RPMI8226 (cell line): ENCODE results near the gene NAP1L4.

Source experiments
- DNase-seq: peaks from one replicate; pipeline ENCODE4 v3.0.0-alpha.2; 2015

The NAP1L4 gene

DNA sequence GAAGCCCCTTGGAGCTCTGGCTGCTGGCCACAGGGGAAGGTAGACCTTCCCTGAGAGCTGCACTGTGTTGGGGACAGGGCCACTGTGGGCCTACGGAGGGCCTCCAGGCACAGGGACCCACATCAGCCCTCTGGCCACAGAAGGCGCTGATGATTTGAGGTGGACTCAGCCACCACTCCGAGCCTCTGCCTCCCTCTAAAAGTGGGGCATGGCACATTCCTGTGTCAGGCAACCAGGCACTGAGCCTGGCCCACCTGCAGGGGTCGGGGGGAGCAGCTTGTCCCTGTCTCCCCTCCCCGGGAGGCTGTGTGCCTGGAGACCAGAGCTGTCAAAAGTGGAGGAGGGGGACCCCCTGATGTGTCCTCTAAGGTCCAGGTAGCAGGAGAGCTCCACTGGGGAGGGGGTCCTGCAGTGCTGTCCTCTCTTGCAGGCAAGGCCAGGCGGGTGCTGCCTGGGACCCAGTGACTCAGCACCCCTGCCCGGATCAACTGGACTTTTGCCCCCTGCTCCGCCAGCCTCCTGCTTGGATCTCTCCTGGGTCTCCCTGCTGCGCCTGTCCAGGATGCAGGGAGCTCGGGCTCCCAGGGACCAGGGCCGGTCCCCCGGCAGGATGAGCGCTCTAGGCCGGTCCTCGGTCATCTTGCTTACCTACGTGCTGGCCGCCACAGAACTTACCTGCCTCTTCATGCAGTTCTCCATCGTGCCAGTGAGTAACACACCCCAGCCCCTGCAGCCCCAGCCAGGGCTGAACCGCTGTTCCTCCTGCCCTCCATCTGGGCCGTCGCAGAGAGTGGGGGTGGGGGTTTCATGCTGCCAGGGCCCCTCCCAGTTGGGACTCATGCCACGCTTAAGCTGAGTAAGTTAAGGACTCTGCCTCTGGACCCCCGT is 89.1 kb downstream of the NAP1L4 start:
- DNase-seq, result no peak

DNA sequence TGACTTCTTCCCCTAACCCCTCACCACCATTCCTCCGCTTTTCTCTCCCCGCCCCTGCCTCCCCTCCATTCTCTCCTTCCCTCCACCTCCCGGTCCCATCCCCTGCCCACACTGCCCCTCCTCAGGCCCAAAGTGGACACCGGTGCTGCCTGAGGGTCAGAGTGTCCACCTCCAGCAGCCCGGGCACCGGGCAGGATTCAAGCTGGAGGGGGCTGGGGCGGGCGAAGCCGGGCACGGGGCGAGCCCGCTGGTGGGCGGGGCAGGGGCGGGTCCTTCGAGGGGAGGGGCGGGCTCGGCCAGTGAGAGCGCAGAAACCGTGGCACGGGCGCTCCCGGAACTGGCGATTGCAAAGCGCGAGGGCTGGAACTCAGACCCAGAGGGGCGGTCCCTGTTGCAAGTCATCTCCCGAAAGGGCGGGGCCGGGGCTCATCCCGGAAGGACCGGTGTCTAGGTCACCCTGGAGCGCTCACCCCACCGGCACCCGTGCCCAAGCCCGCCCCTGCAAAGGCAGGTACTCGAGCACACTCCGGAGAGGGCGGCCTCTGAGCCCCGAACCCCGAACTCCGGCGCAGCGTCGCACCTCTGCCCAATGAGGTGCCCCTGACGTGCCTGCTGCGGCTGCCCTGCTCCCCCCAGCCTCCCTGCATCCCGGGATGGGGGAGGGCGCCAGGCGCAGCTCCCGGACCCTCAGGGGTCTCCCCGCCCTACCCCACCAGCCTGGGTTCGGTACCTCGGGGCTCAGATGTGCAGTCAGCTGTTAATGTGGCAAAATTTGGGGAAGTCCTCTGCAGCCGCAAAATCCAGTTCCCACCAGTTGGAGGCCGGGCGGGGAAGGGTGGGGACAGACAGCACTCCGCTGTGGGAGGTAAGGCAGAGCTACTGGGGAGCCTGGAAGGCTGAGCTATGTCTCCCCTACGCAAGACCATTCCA is 90.0 kb downstream of the NAP1L4 start:
- peak; percentile 95 for DNase-seq

DNA sequence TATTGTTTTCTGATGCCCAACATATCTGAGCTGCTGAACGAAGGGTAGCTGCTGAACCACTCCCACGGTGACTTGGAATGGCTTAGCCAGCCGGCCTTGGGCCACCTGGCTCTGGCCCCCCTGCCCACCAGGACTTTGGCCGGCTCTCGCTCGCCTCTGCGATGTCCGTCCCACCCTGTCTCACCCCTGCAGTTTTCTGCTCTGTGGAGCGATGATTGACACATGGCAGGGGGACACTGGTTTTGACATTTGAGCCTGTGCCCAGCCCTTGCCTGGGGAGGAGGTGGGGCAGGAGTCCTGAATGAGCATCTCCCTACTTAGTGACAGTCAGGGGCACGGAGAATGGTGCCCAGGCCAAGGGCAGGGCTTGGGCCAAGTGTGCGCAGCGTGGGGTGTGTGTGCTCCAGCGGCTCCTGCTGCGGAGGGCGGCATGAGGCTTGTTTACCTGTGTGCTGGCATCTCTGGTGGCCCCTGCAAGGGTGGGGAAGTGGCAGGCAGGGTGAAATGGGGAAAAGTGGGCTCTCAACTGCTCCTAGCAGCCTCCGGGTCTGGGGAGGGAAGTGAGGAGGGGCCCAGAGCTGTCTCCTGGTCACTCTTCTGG is 90.8 kb downstream of the NAP1L4 start:
- no peak for DNase-seq

DNA sequence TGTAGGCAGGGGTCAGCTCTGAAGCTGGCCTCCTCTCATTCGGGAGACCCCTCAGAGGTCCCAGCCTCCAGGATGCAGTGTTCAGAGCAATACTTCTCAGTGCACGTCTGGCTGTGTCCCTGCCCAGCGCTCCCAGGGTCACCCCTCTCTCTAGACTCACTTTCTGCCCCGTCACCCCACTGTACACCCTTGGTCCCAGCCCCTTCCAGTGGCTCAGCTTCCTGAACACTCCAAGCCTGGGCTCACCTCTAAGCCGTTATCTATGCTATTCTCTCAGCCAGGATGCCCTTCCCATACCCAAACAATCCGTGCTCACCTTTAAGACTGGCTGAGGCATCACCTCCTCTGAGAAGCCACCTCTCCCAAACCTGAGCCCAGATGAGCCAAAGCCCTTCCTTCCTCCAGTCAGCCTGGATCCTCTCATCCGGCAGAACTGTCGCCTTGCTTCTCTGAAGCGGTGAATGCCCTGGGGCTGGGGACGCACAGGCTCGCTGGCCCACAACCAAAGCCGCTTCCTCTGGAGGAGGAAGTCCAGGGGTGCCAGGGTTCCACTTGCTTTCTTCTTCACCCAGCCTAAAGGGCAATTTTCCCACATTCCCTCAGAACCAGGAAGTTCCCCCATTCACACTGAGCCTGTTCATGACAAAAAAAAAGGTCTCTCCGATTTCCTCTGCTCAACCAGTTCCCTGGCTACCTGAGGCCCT is 92.9 kb downstream of the NAP1L4 start:
- DNase-seq, result no peak

DNA sequence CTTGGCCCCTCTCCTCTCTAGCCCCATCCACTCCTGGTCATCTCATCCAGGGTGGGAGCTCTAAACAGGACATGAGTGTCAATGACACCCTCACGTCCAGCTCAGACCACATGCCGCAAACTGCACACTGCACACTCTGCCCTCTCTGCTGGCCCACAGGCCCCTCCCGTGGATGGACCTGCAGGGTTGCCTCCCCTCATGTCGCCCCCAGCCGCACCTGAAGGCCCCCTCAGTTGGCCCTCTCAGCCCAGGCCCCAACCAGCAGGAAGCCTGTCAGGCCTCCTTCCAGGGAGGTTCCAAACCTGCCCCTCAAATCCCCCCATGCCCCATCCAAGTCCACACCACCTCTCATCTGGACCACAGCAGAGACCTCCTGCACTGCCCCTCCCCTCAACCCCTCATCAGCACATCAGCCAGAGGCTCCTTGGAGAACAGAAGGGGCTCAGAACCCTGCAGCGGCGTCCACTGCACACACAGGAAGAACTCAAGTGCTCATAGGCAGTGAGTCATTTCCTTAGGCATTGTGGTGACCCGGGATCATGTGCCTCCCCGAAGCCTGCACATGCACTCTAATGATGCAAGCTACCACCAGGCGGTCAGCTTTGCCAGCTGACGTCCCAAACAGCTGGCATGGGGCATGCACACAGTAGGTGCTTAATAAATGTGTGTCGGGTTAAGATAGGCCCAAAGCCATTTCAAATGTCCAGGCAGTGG is 93.6 kb downstream of the NAP1L4 start:
- peak; percentile 57 for DNase-seq

DNA sequence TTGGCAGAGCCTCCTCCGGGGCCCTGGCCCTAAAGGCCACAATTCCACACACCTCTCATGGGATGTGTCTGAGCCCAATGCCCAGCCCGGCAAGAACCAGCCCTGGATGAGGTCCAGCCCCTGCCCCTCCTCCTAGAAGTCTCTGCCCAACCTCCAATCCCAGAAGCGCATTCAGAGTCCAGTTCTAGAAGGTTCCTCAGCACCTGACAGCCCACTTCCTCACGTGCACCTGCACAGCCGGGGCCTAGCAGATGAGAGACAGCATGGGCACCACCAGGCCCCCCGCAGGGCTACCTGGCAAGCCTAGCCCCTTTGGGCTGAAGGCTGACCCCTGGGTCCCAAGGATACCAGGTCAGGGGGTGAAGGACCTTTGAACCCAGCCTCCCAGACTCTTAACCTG is 95.1 kb downstream of the NAP1L4 start:
- DNase-seq, result no peak

DNA sequence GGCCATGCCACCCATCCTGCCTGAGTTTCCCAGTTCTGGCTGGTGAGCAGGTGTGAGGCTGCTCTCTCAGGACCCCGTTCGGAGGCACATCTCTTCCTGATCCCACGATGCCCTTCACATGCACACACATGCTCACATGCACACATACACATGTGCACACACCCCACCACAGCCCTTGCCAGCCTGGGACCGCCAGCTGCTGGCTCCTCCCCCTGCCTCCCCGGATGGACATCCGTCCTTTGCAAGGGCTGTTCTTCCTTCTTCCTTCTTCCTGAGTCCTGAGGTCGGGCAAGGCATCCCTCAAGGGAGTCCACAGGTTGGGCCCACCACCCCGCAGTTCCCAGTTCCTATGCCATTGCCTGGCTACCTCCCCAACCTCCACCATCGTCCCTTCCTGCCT is 96.1 kb downstream of the NAP1L4 start:
- no peak for DNase-seq
